Testis (tissue), 2 donors: ENCODE data around the gene ZBTB6.

Experiments used
- POLR2A ChIP-seq: fragments of 450-650 bp; IDR thresholded peaks from one replicate; pipeline ENCODE4 v1.6.1; 2017; ENCODE audit warnings: antibody characterized with exemption, mild to moderate bottlenecking, moderate library complexity
- TF ChIP-seq, protein P1 (sequence below), 3 experiments: fragments of 450-650 bp in 2 of 3; fragments of 200-600 bp in 1 of 3; sonication (generic) in 1 of 3; IDR thresholded peaks; one replicate each; pipeline ENCODE4 v1.5.1; 2016 to 2019; ENCODE audit warnings: antibody characterized with exemption in 3 of 3, mild to moderate bottlenecking in 2 of 3, moderate library complexity in 1 of 3

DNA sequence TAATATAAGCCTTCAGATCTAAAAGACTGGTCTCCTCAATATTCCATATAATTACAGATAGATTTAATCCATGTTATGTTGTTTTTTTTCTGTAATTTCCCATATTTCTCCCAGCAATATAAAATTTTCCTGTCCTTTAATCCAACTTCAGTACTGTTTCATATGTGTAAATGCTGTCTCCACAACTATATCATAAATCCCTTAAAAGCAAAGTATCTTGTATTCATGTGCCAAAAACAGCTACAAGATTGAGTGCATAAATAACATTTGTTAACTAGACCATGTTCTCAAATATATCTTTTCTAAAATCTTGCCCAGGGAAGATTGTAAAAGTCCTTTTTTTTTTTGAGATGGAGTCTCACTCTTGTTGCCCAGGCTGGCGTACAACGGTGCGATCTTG lies 49.7 kb downstream of the ZBTB6 start:
- TF ChIP-seq, protein P1, sequence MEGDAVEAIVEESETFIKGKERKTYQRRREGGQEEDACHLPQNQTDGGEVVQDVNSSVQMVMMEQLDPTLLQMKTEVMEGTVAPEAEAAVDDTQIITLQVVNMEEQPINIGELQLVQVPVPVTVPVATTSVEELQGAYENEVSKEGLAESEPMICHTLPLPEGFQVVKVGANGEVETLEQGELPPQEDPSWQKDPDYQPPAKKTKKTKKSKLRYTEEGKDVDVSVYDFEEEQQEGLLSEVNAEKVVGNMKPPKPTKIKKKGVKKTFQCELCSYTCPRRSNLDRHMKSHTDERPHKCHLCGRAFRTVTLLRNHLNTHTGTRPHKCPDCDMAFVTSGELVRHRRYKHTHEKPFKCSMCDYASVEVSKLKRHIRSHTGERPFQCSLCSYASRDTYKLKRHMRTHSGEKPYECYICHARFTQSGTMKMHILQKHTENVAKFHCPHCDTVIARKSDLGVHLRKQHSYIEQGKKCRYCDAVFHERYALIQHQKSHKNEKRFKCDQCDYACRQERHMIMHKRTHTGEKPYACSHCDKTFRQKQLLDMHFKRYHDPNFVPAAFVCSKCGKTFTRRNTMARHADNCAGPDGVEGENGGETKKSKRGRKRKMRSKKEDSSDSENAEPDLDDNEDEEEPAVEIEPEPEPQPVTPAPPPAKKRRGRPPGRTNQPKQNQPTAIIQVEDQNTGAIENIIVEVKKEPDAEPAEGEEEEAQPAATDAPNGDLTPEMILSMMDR (IDR thresholded peaks at IDR 0.05) = no peak
- no peak for TF ChIP-seq POLR2A
